ENCODE results near the gene SLC40A1. TPM values are rescaled to one million over a fixed set of nuclear protein-coding genes. Genes with fewer than 3 reads are reported as not detected.

The SLC40A1 gene
- total RNA-seq, 4 donors from 2014 or later: 5.4 to 34.1 (median 19.1) TPM

DNA sequence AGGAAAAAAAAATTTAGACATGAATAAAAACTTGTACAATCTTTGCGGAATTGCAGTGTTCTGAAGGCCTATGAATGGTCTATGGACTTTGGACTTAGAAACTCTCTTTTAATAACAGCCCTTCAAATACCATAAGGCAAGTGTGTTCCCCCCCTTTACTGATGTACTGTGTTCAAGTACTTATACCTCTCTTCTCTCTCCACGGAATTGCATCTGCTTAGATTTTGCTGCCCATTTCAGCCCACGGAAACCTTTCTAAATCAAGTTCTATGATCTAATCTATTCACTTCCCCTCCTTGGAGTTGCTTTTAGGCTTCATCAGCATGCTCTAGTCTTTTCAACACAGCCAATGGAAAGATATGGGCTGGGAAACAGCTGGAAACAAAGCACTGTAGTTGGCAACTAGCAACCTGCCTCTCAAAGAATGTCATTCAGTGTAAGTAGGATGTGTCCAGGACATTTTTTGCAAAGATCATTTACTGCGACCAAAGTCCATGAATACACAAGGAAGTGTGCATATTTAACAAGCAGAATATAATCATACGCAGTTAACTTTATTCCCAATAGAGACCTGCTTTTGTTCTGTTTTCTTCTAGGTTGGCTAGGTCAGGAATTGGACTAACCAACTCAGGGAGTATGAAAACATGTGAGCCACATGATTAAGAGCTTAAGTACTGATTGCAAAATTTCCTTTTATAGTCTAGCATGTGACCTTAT lies 58.0 kb downstream of the SLC40A1 start:
- intact Hi-C loops (cut with DNase I): no loop called here
- H3K27me3 ChIP-seq: no peaks in the 10 kb centered on the region
- WGBS, 2 donors: 62 to 72% methylated on average over 5 of the region's 5 CpGs
- TF ChIP-seq POLR2A (IDR thresholded peaks at IDR 0.05): no peak
- TF ChIP-seq, protein P1, sequence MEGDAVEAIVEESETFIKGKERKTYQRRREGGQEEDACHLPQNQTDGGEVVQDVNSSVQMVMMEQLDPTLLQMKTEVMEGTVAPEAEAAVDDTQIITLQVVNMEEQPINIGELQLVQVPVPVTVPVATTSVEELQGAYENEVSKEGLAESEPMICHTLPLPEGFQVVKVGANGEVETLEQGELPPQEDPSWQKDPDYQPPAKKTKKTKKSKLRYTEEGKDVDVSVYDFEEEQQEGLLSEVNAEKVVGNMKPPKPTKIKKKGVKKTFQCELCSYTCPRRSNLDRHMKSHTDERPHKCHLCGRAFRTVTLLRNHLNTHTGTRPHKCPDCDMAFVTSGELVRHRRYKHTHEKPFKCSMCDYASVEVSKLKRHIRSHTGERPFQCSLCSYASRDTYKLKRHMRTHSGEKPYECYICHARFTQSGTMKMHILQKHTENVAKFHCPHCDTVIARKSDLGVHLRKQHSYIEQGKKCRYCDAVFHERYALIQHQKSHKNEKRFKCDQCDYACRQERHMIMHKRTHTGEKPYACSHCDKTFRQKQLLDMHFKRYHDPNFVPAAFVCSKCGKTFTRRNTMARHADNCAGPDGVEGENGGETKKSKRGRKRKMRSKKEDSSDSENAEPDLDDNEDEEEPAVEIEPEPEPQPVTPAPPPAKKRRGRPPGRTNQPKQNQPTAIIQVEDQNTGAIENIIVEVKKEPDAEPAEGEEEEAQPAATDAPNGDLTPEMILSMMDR (IDR thresholded peaks at IDR 0.05): no peak
- DNase-seq: no peak
- no peaks in the 10 kb centered on the region for H3K36me3 ChIP-seq
- H3K4me3 ChIP-seq: no peak overlapping the region
- no peaks in the 10 kb centered on the region for H3K9me3 ChIP-seq
- peaks cover 0 to 14% (median 3%) of the 10 kb centered on the region in 3 donors for H3K4me1 ChIP-seq
- peak overlapping the region in 2 of 4 donors; percentile 17 to 32 for H3K27ac ChIP-seq

DNA sequence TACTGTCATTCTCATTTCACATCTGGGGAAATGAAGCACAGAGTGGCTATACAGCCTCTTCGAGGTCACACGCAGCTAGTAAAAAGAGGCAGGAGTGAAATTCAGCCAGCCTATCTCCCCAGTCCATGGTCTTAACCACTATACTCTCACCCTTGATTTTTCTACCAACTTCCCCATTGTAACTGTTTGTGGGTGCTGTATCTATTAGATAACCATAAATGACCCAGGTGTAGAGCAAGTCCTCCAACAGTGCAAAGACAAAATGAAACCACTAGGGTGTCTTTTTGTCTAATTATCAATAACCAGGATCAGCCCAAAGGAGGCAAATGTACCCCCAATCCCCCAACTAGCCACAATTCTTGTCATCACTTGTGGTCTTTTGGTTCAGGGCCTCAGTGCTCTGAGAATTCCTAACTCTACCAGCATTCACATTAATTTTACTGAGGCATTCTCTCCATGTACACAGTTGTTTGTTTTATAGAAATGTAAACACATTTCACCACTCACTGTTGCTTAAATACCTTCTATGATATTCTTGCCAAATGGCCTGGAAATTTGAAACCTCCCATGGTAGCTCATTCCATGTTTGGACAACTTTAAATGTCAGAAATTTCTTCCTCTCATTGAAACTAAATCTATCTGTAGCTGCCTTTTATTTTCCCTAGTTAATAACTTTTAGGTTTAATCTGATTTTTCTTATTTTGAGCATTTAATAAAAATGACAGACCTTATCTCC lies 58.7 kb downstream of the SLC40A1 start:
- intact Hi-C loops (cut with DNase I): no loop called here
- DNase-seq: no peak
- H3K9me3 ChIP-seq: no peaks in the 10 kb centered on the region
- peak overlapping the region in 1 of 4 donors; percentile 17 for H3K27ac ChIP-seq
- H3K4me3 ChIP-seq: no peak overlapping the region
- H3K27me3 ChIP-seq: no peaks in the 10 kb centered on the region
- H3K36me3 ChIP-seq: no peaks in the 10 kb centered on the region
- TF ChIP-seq, protein P1 (IDR thresholded peaks at IDR 0.05): no peak
- TF ChIP-seq POLR2A (IDR thresholded peaks at IDR 0.05): no peak
- H3K4me1 ChIP-seq: peaks cover 0 to 9% (median 0%) of the 10 kb centered on the region in 3 donors
- WGBS, 2 donors: 92 to 100% methylated on average over 2 of the region's 2 CpGs

DNA sequence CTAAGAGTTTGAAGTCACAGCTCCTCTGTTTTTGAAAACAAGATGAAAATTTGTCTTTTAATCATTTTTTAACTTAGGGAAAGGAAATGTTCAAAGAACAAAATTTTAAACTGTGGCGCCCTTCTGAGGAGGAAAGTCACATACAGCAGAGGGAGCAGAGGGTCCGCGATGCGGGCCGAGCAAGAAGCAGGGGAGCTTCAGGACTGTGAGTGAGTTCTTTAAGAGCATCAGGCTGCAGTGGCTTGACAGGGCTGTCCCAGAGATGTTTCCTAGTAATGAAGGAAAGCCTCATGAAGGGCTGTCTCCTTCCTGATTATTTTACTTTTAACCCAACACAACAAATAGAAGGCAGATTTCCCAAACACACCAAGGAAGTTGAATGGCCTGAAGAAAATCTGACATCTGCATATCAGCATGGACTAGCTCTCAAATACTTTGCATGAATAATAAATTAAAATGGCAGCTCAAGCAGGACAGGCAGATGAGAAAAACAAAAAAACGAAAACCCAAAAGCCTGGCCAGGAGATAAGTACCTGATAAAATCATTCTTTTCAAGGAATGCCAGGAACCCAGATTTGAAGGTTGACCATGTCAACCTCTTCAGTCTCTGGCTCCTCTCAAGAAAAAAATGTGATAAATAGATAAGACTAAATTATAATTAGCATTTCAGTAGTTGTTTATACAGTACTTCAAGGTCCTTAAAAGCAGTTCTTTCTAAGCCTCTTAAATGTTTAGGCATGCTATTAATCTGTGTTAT lies 60.8 kb downstream of the SLC40A1 start:
- WGBS, 2 donors: 57 to 73% methylated on average over 6 of the region's 6 CpGs
- Histone ChIP-seq H3K9me3 (no peaks in the 10 kb centered on the region), H3K36me3 (no peaks in the 10 kb centered on the region), H3K27ac (no peak overlapping the region), H3K27me3 (no peaks in the 10 kb centered on the region), H3K4me3 (no peak overlapping the region), H3K4me1 (peaks cover 0 to 9% (median 0%) of the 10 kb centered on the region in 3 donors)
- intact Hi-C loops (cut with DNase I): no loop called here
- TF ChIP-seq POLR2A (IDR thresholded peaks at IDR 0.05): no peak
- TF ChIP-seq, protein P1 (IDR thresholded peaks at IDR 0.05): no peak
- DNase-seq: no peak

DNA sequence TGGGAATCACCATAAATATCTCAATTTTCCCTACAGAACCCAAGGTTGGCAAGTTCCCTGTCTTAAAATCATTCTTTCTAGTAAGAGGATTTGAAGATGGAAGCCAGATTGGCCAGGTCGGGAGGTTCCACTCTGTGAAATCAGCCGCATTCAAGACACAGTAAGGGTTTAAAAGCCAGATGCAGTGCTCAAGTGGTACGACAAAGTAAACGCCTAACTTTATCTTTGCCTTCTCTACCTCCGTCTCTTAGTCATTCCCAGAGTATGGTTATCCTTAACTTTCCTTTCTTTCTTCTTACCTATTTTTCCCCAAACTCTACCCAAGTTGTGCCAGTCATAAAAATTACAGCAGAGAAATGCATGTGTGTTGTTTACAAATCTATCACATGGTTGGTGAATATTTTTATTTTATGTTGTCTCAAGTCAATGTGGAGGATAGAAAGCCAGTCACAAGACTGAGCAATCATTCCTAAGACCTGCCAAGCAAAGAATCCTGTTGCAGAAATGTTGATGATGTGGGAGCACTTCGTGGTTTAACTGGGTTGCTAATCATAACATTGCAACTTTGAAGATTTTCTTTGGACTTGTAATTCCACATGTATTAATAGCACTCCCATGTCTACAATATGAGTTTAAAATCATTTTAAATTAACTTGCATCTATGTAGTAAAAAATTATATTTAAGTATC lies 62.6 kb downstream of the SLC40A1 start:
- intact Hi-C loops (cut with DNase I): no loop called here
- Histone ChIP-seq H3K36me3 (no peaks in the 10 kb centered on the region), H3K27ac (no peak overlapping the region), H3K4me1 (peaks cover 0 to 9% (median 0%) of the 10 kb centered on the region in 3 donors), H3K9me3 (no peaks in the 10 kb centered on the region), H3K27me3 (no peaks in the 10 kb centered on the region), H3K4me3 (no peak overlapping the region)
- no peak for DNase-seq
- WGBS, 2 donors: 86% methylated on average over 6 of the region's 6 CpGs
- TF ChIP-seq, protein P1 (IDR thresholded peaks at IDR 0.05): no peak
- TF ChIP-seq POLR2A (IDR thresholded peaks at IDR 0.05): no peak
